ENCODE data around the gene KCTD10. TPM values are rescaled to one million over a fixed set of nuclear protein-coding genes. Genes with fewer than 3 reads are reported as not detected.

KCTD10 gene
- total and polyA plus RNA-seq, 2 experiments from 2014 or later, result 64.5 to 102 TPM

DNA sequence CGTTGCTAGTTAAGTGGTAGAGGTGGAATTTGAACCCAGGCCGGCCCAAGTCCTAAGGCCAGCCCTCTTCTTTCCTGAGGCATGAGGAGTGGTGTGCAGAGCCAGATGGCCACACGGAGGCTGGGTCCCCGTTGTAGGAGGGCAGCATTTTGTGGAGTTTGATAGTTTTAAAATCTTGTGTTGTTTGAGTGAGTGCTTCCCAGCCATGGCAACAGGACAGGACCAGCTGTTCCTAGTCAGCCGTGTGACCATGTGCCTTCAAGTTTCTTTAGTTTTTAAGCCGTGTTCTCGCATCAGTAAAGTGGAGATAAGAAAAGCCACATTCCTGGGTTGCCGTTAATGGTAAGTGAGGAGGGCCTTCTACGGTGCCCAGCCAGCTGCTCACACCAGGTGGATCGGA lies 44.7 kb upstream of the KCTD10 start:
- Histone ChIP-seq H3K27me3 (no peaks in the 10 kb centered on the region), H3K27ac (peak overlapping the region; percentile 80), H3K36me3 (peaks cover 18% of the 10 kb centered on the region), H3K4me1 (ENCODE audit: low read depth) (peaks cover 53% of the 10 kb centered on the region), H3K9me3 (ENCODE audit: low read depth) (no peaks in the 10 kb centered on the region), H3K4me3 (no peak overlapping the region)
- no peak for TF ChIP-seq CTCF (IDR thresholded peaks at IDR 0.05; ENCODE audit: low read depth, low read length)
- no peak for DNase-seq (ENCODE audit: low read depth in 1 of 2, low spot score in 1 of 2)

DNA sequence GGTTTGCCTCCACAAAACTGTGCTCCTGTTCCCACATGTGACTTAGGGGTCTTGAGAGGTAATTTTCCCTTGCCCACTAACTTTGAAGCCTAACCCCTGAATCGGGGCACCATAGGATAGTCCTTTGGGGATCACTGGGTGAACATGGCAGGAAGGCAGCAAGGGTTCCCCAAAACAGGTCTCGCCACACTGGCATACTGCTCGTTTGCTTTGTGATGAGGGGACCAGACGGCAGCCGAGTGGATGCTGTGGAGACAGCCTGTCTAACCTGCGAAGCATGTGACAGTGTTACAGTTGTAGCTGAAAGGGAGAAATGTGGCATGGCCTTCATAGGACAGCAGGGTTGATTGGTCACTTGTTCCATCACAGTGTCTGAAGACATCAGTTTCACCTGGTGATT lies 42.7 kb upstream of the KCTD10 start:
- H3K27me3 ChIP-seq, result no peaks in the 10 kb centered on the region
- no peak for DNase-seq (ENCODE audit: low read depth in 1 of 2, low spot score in 1 of 2)
- no peak for TF ChIP-seq CTCF (IDR thresholded peaks at IDR 0.05; ENCODE audit: low read depth, low read length)
- H3K27ac ChIP-seq, result no peak overlapping the region
- peaks cover 26% of the 10 kb centered on the region for H3K36me3 ChIP-seq
- no peak overlapping the region for H3K4me3 ChIP-seq
- peaks cover 46% of the 10 kb centered on the region for H3K4me1 ChIP-seq (ENCODE audit: low read depth)
- no peaks in the 10 kb centered on the region for H3K9me3 ChIP-seq (ENCODE audit: low read depth)

DNA sequence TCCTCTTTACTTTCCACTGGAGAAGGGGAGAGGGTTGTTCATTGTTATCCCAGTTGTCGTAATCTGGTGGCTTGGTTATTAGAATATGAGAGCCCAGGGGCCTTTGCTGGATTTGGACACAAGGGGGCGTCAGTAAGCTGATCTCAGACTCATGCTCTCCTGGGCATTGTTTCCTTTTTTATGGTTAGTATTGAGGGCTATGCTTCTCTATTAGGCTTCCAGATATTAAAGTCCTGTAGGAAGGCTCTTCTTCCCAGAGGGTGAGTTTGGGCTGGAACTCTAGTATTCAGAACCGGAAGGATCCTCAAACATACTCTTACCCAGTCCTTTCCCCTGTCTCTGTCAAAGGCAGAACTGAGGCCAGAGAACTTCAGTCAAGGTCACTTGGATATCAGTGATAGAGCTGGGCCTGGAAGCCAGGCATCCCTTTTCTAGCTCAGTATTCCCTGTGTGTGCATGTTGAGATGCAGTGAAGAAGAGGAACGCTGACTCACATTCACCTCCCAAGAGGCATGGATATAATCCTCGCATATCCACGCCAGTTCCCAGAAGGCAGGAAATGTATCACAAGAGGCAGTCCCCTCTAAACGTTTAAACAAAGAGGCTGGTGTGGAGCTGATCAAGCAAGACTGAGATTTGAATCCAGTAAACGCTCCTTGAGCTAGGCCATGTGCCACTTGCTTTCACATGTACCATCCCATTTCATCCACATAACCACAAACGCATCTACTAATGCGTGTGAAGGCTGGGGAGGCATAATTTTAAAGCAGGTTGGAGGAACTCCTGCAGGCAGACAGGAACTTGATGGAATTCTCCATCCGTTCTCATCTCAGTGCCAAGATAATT lies 41.9 kb upstream of the KCTD10 start:
- Histone ChIP-seq H3K9me3 (ENCODE audit: low read depth) (no peaks in the 10 kb centered on the region), H3K4me1 (ENCODE audit: low read depth) (peaks cover 42% of the 10 kb centered on the region), H3K36me3 (peaks cover 30% of the 10 kb centered on the region), H3K27me3 (no peaks in the 10 kb centered on the region), H3K27ac (peak overlapping the region; percentile 67), H3K4me3 (no peak overlapping the region)
- peak; percentile 95 for TF ChIP-seq CTCF (IDR thresholded peaks at IDR 0.05; ENCODE audit: low read depth, low read length)
- DNase-seq (ENCODE audit: low read depth in 1 of 2, low spot score in 1 of 2), result peak; percentile 82 to 90

DNA sequence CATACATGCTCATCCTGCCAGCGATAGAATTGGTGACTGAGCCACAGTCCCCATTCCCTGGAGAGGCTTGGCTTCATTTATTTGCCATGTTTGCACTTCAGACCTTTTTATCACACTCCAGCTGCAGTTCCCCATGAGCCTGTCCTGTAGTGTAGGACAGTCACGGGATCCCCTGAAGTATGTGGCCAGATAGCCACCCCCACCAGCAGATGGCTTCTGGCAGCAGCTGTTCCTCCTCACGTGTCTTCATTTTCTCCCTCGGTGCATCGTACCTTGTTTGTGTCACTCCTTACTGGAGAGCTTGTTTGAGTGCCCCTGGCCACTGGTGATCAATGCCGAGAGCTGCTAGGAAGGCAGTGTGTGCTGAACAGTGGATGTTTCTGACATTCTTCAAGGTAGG lies 40.5 kb upstream of the KCTD10 start:
- peaks cover 34% of the 10 kb centered on the region for H3K4me1 ChIP-seq (ENCODE audit: low read depth)
- H3K27me3 ChIP-seq, result no peaks in the 10 kb centered on the region
- peak overlapping the region; percentile 67 for H3K27ac ChIP-seq
- no peak for DNase-seq (ENCODE audit: low read depth in 1 of 2, low spot score in 1 of 2)
- H3K36me3 ChIP-seq, result peaks cover 30% of the 10 kb centered on the region
- TF ChIP-seq CTCF (IDR thresholded peaks at IDR 0.05; ENCODE audit: low read depth, low read length), result no peak
- no peak overlapping the region for H3K4me3 ChIP-seq
- no peaks in the 10 kb centered on the region for H3K9me3 ChIP-seq (ENCODE audit: low read depth)

- no peak for DNase-seq (ENCODE audit: low read depth in 1 of 2, low spot score in 1 of 2)
- Histone ChIP-seq H3K27me3 (no peaks in the 10 kb centered on the region), H3K4me3 (no peak overlapping the region), H3K9me3 (ENCODE audit: low read depth) (no peaks in the 10 kb centered on the region), H3K4me1 (ENCODE audit: low read depth) (peaks cover 17% of the 10 kb centered on the region), H3K36me3 (peaks cover 41% of the 10 kb centered on the region), H3K27ac (no peak overlapping the region)
- no peak for TF ChIP-seq CTCF (IDR thresholded peaks at IDR 0.05; ENCODE audit: low read depth, low read length)
Observed at GRCh38 chr12:109513977-109514376, 36.9 kb upstream of the KCTD10 start.
